Measurements from ENCODE around the gene DNAAF8. TPM values are rescaled to one million over a fixed set of nuclear protein-coding genes. Genes with fewer than 3 reads are reported as not detected.

DNAAF8 gene
- total and polyA plus RNA-seq, 2 of the 4 experiments (the other 2 are of a cell fraction): 0.54 to 1.7 TPM

GRCh38 chr16:4694642-4695451 lies 39.5 kb upstream of the DNAAF8 start (continued):
- no peak for TF ChIP-seq MXI1 (IDR thresholded peaks at IDR 0.05; ENCODE audit: borderline replicate concordance, low read depth, low read length)
- no peak for TF ChIP-seq RAD21 (IDR thresholded peaks at IDR 0.05; ENCODE audit: low read length)

GRCh38 chr16:4695473-4696171 lies 38.7 kb upstream of the DNAAF8 start:
- no peak overlapping the region for H4K5ac ChIP-seq (ENCODE audit: low read depth, low read length)
- H3K36me3 ChIP-seq (ENCODE audit: control insufficient read depth, insufficient read depth, low read length): peaks cover 49% of the 10 kb centered on the region
- H3K4me3 ChIP-seq (ENCODE audit: insufficient read depth, low read depth, low read length): no peak overlapping the region
- no TSS peak for BruUV-seq (replicated peaks)
- H2BK20ac ChIP-seq (ENCODE audit: low read depth, low read length): no peak overlapping the region
- no peak overlapping the region for H3K14ac ChIP-seq (replicated peaks; ENCODE audit: low read depth, low read length)
- DNase-seq: no peak
- dilution Hi-C loops (cut with HindIII; ENCODE audit: low sequenced_read_pairs, unreplicated experiment): no loop called here
- peaks cover 8% of the 10 kb centered on the region; the same call in 1 of the 2 replicates for H3K9me1 ChIP-seq (ENCODE audit: insufficient read depth, low read length)
- H3K27ac ChIP-seq (ENCODE audit: insufficient read depth, low read length): no peak overlapping the region
- H3K79me1 ChIP-seq (ENCODE audit: low read depth in 1 of 2, low read length in 2 of 2): peaks cover 0 to 26% of the 10 kb centered on the region in 2 experiments; a peak in 3 of 4 replicates
- H2AK9ac ChIP-seq (replicated peaks; ENCODE audit: low read depth, low read length, poor library complexity): peak overlapping the region; percentile 0
- 65% methylated on average over 4 of the region's 12 CpGs; no CpG with 5 or more reads in 1 of the 2 experiments for WGBS, 2 experiments (ENCODE audit: extremely low coverage in 2 of 2, insufficient read length in 1 of 2)
- ATAC-seq (ENCODE audit: low read depth): no peak
- peak overlapping the region; percentile 21 for H2AFZ ChIP-seq (replicated peaks; ENCODE audit: low read length, poor library complexity)
- in situ Hi-C loops (cut with MboI; ENCODE audit: low sequenced_read_pairs): no loop called here
- no peak overlapping the region for H3K4me2 ChIP-seq (ENCODE audit: low read depth, low read length)
- no peak overlapping the region for H4K8ac ChIP-seq (ENCODE audit: low read depth in 2 of 2, low read length in 2 of 2)
- peaks cover 20% of the 10 kb centered on the region for H4K20me1 ChIP-seq (ENCODE audit: insufficient read depth, low read length)
- H3K27me3 ChIP-seq (ENCODE audit: control insufficient read depth, insufficient read depth, low read length): no peaks in the 10 kb centered on the region
- intact Hi-C loops (cut with micrococcal nuclease): loop anchor here (2.0 kb wide), 1 partner anchor 261 kb away; no protein-coding TSS in a partner anchor
- H3K18ac ChIP-seq (ENCODE audit: low read depth, low read length): no peak overlapping the region
- no peak overlapping the region for H2BK5ac ChIP-seq (ENCODE audit: low read depth, low read length, poor library complexity, severe bottlenecking)
- CTCF ChIA-PET: interaction anchor here (1.4 kb wide), 1 partner anchor 11 kb away, joined by 3 read pairs; no protein-coding TSS in a partner anchor
- no peak overlapping the region for H3K4ac ChIP-seq (ENCODE audit: low read depth, low read length)
- H3K9ac ChIP-seq (ENCODE audit: low read depth, low read length): no peak overlapping the region
- H2BK15ac ChIP-seq (ENCODE audit: low read depth, low read length): no peak overlapping the region
- POLR2A ChIA-PET (ENCODE audit: unreplicated experiment): no interaction called here
- no peaks in the 10 kb centered on the region for H3K9me3 ChIP-seq (ENCODE audit: control insufficient read depth, insufficient read depth, low read length)
- no peak overlapping the region for H2BK120ac ChIP-seq (ENCODE audit: low read depth, low read length)
- H3K23ac ChIP-seq (ENCODE audit: low read depth, low read length): no peak overlapping the region
- no peak overlapping the region for H3K56ac ChIP-seq (ENCODE audit: extremely low read depth, insufficient read depth, low read length)
- H3K4me1 ChIP-seq (ENCODE audit: control insufficient read depth, insufficient read depth, low read length): peaks cover 7% of the 10 kb centered on the region
- no peak overlapping the region for H2AK5ac ChIP-seq (ENCODE audit: low read depth, low read length)
- no peak overlapping the region for H4K91ac ChIP-seq (ENCODE audit: insufficient read depth, low read depth, low read length)
- TF ChIP-seq SMC3 (IDR thresholded peaks at IDR 0.05; ENCODE audit: low read depth, low read length): no peak
- no peak for TF ChIP-seq RFX5 (IDR thresholded peaks at IDR 0.05; ENCODE audit: low read depth, low read length)
- no peak for TF ChIP-seq CTCF (conservative IDR thresholded peaks at IDR 0.05; ENCODE audit: low read depth, low read length)
- no peak for TF ChIP-seq CHD1 (IDR thresholded peaks at IDR 0.05; ENCODE audit: low read depth, low read length)
- TF ChIP-seq NFE2L2 (IDR thresholded peaks at IDR 0.05; ENCODE audit: low read depth, low read length): no peak
- TF ChIP-seq POLR2A (IDR thresholded peaks at IDR 0.05; ENCODE audit: low read depth, low read length): no peak
- TF ChIP-seq CEBPB (IDR thresholded peaks at IDR 0.05; ENCODE audit: low read depth, low read length): no peak
- TF ChIP-seq RCOR1 (IDR thresholded peaks at IDR 0.05; ENCODE audit: insufficient replicate concordance, low read length): no peak
- TF ChIP-seq RAD21 (IDR thresholded peaks at IDR 0.05; ENCODE audit: low read length): no peak
- no peak for TF ChIP-seq MAFK (IDR thresholded peaks at IDR 0.05; ENCODE audit: low read depth, low read length)
- no peak for TF ChIP-seq BHLHE40 (IDR thresholded peaks at IDR 0.05; ENCODE audit: low read depth, low read length)
- no peak for TF ChIP-seq USF2 (IDR thresholded peaks at IDR 0.05; ENCODE audit: low read depth, low read length)

Data from IMR-90 (cell line).